ENCODE measurements around the gene CDK10. TPM values are rescaled to one million over a fixed set of nuclear protein-coding genes. Genes with fewer than 3 reads are reported as not detected.

The CDK10 gene
- total RNA-seq, 1 donor from 2014 or later = 83.2 TPM

DNA sequence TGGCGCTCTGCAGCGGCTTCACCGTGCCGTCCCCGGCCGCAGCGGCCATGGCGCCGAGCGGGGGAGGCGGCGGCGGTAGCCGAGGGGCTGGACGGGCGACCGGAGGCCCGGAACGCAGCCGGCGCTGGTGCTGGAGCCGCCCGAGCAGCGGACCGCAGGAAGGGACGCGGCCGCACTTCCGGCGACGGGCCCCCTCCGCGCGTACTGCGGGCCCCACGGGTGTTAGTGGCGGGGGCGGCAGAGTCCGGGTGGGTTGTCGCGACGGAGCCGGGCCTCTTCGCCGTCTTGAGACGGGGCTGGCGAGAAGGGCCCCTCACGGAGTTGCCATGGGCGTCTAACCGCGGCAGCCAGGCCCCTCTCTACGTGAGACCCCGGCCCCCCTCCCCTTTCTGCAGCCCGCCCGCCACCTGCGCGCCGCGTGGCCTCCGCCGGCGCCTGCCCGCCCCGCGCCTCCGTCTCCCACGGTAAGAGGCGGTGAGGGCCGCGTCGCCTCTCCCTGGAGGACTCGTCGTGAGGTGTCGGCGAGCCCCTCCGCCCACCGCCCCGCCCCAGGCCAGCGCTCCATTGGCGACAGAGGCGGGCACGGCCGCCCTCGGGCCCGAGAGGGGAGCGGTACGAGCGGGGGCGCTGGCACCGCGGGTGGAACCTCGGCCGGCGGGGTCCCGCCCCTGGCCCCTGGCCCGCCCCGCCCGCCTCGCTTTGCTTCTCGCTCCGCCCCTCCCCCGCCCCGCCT is 34.5 kb downstream of the CDK10 start, which contains the start of the genes VPS9D1 and ZNF276:
Gene VPS9D1 (minus strand): TSS at position 86 of the 733 bp plus-strand sequence. CDS start 37 bp downstream, at position 49.
Gene ZNF276 (plus strand): TSS at position 725 of the 733 bp plus-strand sequence. CDS start 104 bp downstream, outside the sequence.
- TF ChIP-seq, protein P1, sequence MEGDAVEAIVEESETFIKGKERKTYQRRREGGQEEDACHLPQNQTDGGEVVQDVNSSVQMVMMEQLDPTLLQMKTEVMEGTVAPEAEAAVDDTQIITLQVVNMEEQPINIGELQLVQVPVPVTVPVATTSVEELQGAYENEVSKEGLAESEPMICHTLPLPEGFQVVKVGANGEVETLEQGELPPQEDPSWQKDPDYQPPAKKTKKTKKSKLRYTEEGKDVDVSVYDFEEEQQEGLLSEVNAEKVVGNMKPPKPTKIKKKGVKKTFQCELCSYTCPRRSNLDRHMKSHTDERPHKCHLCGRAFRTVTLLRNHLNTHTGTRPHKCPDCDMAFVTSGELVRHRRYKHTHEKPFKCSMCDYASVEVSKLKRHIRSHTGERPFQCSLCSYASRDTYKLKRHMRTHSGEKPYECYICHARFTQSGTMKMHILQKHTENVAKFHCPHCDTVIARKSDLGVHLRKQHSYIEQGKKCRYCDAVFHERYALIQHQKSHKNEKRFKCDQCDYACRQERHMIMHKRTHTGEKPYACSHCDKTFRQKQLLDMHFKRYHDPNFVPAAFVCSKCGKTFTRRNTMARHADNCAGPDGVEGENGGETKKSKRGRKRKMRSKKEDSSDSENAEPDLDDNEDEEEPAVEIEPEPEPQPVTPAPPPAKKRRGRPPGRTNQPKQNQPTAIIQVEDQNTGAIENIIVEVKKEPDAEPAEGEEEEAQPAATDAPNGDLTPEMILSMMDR (IDR thresholded peaks at IDR 0.05; ENCODE audit: unreplicated experiment) = no peak
- DNase-seq (ENCODE audit: low spot score) = peak; percentile 81
- Mint-ChIP-seq H3K9me3 (ENCODE audit: unreplicated experiment) (no peaks in the 10 kb centered on the region), H3K4me1 (ENCODE audit: unreplicated experiment) (peaks cover 13% of the 10 kb centered on the region), H3K4me3 (ENCODE audit: unreplicated experiment) (peak within 1 kb of the TSS; percentile 88), H3K36me3 (ENCODE audit: low read depth, unreplicated experiment) (peaks cover 11% of the 10 kb centered on the region), H3K27ac (ENCODE audit: unreplicated experiment) (no peak within 1 kb of the TSS), H3K27me3 (ENCODE audit: unreplicated experiment) (peaks cover 23% of the 10 kb centered on the region)

DNA sequence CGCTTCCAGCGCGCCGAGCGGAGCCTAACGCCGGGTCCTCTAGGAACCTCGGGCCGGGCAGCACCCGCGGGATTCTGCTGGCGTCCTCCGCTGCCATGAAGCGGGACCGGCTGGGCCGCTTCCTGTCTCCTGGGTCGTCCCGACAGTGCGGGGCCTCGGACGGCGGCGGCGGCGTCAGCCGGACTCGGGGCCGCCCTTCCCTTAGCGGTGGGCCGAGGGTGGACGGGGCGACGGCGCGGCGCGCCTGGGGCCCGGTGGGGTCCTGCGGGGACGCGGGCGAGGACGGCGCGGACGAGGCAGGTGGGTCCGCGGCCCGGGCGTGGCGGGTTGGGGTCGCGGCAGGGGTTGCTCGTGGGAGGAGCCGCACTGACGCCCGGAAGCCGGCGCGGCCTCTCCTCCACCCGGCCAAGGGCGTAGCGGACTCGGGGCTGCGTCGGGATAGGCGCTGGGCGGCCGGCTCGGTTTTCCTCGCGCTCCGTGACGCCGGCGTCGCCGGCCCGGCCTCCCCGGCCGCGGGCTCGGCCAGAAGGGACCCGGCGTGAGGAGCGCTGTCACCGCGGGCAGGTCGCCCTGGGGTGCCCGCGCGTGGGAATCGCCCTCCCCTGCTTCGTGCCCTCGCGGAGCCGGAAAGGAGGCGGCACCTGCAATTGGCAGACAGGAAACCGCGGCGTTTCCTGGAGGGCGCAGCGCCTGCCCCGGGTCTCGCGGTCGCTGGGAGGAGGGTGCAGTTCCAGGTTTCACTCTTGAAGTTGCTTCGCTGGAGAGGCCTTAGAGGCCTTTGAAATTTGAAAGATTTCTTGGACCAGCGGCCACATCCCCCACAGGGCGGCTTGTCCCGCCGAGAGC is 35.3 kb downstream of the CDK10 start:
- Mint-ChIP-seq H3K9me3 (ENCODE audit: unreplicated experiment) (no peaks in the 10 kb centered on the region), H3K4me3 (ENCODE audit: unreplicated experiment) (peak overlapping the region; percentile 86), H3K27me3 (ENCODE audit: unreplicated experiment) (peaks cover 23% of the 10 kb centered on the region), H3K36me3 (ENCODE audit: low read depth, unreplicated experiment) (peaks cover 11% of the 10 kb centered on the region), H3K4me1 (ENCODE audit: unreplicated experiment) (peaks cover 13% of the 10 kb centered on the region), H3K27ac (ENCODE audit: unreplicated experiment) (no peak overlapping the region)
- TF ChIP-seq, protein P1 (IDR thresholded peaks at IDR 0.05; ENCODE audit: unreplicated experiment) = no peak
- peak; percentile 61 for DNase-seq (ENCODE audit: low spot score)

DNA sequence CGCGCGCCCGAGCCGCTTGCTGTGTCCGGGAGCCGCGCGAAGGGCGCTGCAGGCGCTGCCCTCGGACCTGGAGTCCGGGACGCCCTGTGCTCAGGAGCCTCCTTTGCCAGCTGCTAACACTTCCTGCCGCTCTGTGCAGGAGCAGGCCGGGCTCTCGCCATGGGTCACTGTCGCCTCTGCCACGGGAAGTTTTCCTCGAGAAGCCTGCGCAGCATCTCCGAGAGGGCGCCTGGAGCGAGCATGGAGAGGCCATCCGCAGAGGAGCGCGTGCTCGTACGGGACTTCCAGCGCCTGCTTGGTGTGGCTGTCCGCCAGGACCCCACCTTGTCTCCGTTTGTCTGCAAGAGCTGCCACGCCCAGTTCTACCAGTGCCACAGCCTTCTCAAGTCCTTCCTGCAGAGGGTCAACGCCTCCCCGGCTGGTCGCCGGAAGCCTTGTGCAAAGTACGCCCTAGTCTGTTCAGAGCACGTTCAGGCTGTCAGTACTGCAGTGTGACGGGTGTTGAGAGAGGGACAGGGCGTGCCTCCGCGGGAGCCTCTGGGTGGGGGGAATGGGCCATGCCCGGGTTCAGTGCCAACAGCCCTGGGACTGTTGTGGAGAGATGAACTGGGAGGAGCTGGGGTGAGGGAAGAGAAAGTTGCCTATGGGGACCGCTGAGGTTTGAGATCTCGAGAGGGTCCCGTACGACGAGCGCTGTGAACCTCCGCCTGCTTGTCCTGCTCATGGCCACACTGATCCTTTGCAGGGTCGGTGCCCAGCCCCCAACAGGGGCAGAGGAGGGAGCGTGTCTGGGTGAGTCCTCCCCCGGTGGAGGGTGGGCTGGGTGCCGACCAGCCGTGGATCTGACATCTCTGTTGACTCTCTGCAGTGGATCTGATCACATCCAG is 36.1 kb downstream of the CDK10 start:
- Mint-ChIP-seq H3K27ac (ENCODE audit: unreplicated experiment) (no peak overlapping the region), H3K4me1 (ENCODE audit: unreplicated experiment) (peaks cover 13% of the 10 kb centered on the region)
- no peak for DNase-seq (ENCODE audit: low spot score)

More for the DNA sequence above, 36.1 kb downstream of the CDK10 start:
- Mint-ChIP-seq H3K4me3 (ENCODE audit: unreplicated experiment) (peak overlapping the region; percentile 86), H3K36me3 (ENCODE audit: low read depth, unreplicated experiment) (peaks cover 16% of the 10 kb centered on the region), H3K9me3 (ENCODE audit: unreplicated experiment) (no peaks in the 10 kb centered on the region), H3K27me3 (ENCODE audit: unreplicated experiment) (peaks cover 21% of the 10 kb centered on the region)
- TF ChIP-seq, protein P1 (IDR thresholded peaks at IDR 0.05; ENCODE audit: unreplicated experiment) = no peak
